ENCODE data around the gene LAG3. TPM values are rescaled to one million over a fixed set of nuclear protein-coding genes. Genes with fewer than 3 reads are reported as not detected.

LAG3 gene
- total RNA-seq, 2 experiments from 2014 or later = 0.19 TPM; not detected in 1

- CTCF ChIA-PET (ENCODE audit: unreplicated experiment) = no interaction called here
- no peak for TF ChIP-seq CTCF (conservative IDR thresholded peaks at IDR 0.05; ENCODE audit: low read length)
- no peak for TF ChIP-seq EZH2phosphoT487 (IDR thresholded peaks at IDR 0.05; ENCODE audit: borderline replicate concordance, low read depth, low read length)
- no TSS peak for BruUV-seq (replicated peaks)
- DNase-seq (ENCODE audit: low spot score) = no peak
- no peaks in the 10 kb centered on the region for H3K79me2 ChIP-seq (ENCODE audit: insufficient read depth, low read depth, low read length)
- no peak overlapping the region for H3K27ac ChIP-seq (ENCODE audit: low read depth, low read length, poor library complexity, severe bottlenecking)
- H3K4me3 ChIP-seq (ENCODE audit: low read depth, low read length, poor library complexity, severe bottlenecking) = no peak overlapping the region
- H2AFZ ChIP-seq (ENCODE audit: low read length) = no peak overlapping the region
- no peaks in the 10 kb centered on the region for H3K9me3 ChIP-seq (ENCODE audit: low read length)
- no peaks in the 10 kb centered on the region for H4K20me1 ChIP-seq (ENCODE audit: insufficient read depth, low read length)
- no peak overlapping the region for H3K4me2 ChIP-seq (ENCODE audit: low read length)
- intact Hi-C loops (cut with micrococcal nuclease; ENCODE audit: unreplicated experiment) = no loop called here
- H3K36me3 ChIP-seq (ENCODE audit: insufficient read depth, low read length) = no peaks in the 10 kb centered on the region
- peaks cover 17% of the 10 kb centered on the region for H3K4me1 ChIP-seq (ENCODE audit: insufficient read depth, low read length, poor library complexity, severe bottlenecking)
- POLR2A ChIA-PET = no interaction called here
- H3K9me2 ChIP-seq (ENCODE audit: insufficient read depth, low read length) = no peaks in the 10 kb centered on the region
Measured at GRCh38 chr12:6790496-6791150, 18.3 kb downstream of the LAG3 start.

- CTCF ChIA-PET (ENCODE audit: unreplicated experiment) = interaction anchor here (0.6 to 1.1 kb wide), 2 partner anchors 14 to 39 kb away, joined by 3 to 4 read pairs; partner anchors contain the start of gene MLF2
- Histone ChIP-seq H3K36me3 (ENCODE audit: insufficient read depth, low read length) (no peaks in the 10 kb centered on the region), H2AFZ (ENCODE audit: low read length) (peak overlapping the region; percentile 27), H4K20me1 (ENCODE audit: insufficient read depth, low read length) (no peaks in the 10 kb centered on the region), H3K9me2 (ENCODE audit: insufficient read depth, low read length) (no peaks in the 10 kb centered on the region), H3K27ac (ENCODE audit: low read depth, low read length, poor library complexity, severe bottlenecking) (no peak overlapping the region), H3K79me2 (ENCODE audit: insufficient read depth, low read depth, low read length) (no peaks in the 10 kb centered on the region), H3K9me3 (ENCODE audit: low read length) (no peaks in the 10 kb centered on the region), H3K4me1 (ENCODE audit: insufficient read depth, low read length, poor library complexity, severe bottlenecking) (peaks cover 17% of the 10 kb centered on the region), H3K4me3 (ENCODE audit: low read depth, low read length, poor library complexity, severe bottlenecking) (no peak overlapping the region), H3K4me2 (ENCODE audit: low read length) (peak overlapping the region; percentile 1; the same call in 1 of the 2 replicates)
- TF ChIP-seq EZH2phosphoT487 (IDR thresholded peaks at IDR 0.05; ENCODE audit: borderline replicate concordance, low read depth, low read length) = no peak
- no peak for TF ChIP-seq CTCF (conservative IDR thresholded peaks at IDR 0.05; ENCODE audit: low read length)
- DNase-seq (ENCODE audit: low spot score) = no peak
- POLR2A ChIA-PET = interaction anchor here (1.1 to 2.0 kb wide), 2 partner anchors 9 to 17 kb away, joined by 3 to 7 read pairs; no protein-coding TSS in a partner anchor
- no TSS peak for BruUV-seq (replicated peaks)
- intact Hi-C loops (cut with micrococcal nuclease; ENCODE audit: unreplicated experiment) = no loop called here
Measured at GRCh38 chr12:6791931-6792520, 19.7 kb downstream of the LAG3 start.
